ENCODE measurements around the gene USP34.
"Not testable (repeated sequence)": the region's sequence is repeated elsewhere in the genome, so short reads cannot be mapped to it uniquely, and the experiment has no call there.

The USP34 gene

DNA sequence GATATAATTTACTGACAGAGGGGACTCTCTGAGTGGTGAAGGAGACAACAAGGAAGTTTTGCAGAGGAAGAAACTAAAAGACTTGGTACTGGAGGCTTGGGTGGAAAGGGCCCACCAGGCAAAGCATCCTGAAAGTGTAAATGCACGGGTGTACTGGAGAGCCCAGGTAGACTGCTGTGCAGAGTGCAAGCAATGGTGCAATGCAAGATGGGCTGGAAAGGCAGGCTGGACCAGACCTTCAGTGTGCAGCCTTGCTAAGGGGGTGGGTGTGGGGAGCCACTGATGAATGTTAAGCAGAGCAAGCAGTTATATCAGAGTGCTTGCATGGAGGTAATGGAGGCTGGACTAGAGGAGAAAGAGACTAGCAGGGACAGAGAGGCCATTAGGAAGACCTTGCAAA lies 298.2 kb downstream of the USP34 start:
- Histone ChIP-seq H3K9me3 (ENCODE audit: control insufficient read depth in 2 of 2, low read length in 2 of 2) (no peaks in the 10 kb centered on the region), H3K4me3 (ENCODE audit: low read length in 2 of 2) (no peak overlapping the region), H3K27me3 (ENCODE audit: control insufficient read depth in 2 of 2, insufficient read depth in 2 of 2, low read length in 2 of 2) (no peaks in the 10 kb centered on the region), H3K36me3 (ENCODE audit: control insufficient read depth in 2 of 2, insufficient read depth in 2 of 2, low read length in 2 of 2) (no peaks in the 10 kb centered on the region), H3K4me1 (ENCODE audit: control insufficient read depth in 2 of 2, insufficient read depth in 2 of 2, low read length in 2 of 2) (peaks cover 3 to 5% of the 10 kb centered on the region in 2 donors), H3K9ac (ENCODE audit: low read depth in 1 of 2, low read length in 2 of 2) (no peak overlapping the region), H3K27ac (ENCODE audit: low read depth in 2 of 2, low read length in 2 of 2) (no peak overlapping the region)

DNA sequence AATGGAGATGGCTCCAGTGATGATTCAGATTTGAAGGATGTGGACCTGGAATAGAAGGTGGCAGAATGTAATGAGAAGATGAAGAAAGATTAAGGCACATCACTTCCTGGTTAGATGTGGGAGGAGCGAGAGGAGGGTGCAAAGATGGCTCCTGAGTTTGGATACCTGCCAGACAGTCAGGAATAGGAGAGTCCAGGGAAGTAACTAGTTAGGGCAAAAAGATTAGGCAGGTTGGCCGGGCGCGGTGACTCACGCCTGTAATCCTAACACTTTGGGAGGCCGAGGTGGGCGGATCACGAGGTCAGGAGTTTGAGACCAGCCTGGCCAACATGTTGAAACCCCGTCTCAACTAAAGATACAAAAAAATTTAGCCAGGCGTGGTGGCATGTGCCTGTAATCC lies 303.3 kb downstream of the USP34 start:
- H3K9me3 ChIP-seq (ENCODE audit: control insufficient read depth in 2 of 2, low read length in 2 of 2) = no peaks in the 10 kb centered on the region
- no peaks in the 10 kb centered on the region for H3K4me1 ChIP-seq (ENCODE audit: control insufficient read depth in 2 of 2, insufficient read depth in 2 of 2, low read length in 2 of 2)
- H3K36me3 ChIP-seq (ENCODE audit: control insufficient read depth in 2 of 2, insufficient read depth in 2 of 2, low read length in 2 of 2) = peaks cover 0 to 11% of the 10 kb centered on the region in 2 donors
- no peak overlapping the region for H3K27ac ChIP-seq (ENCODE audit: low read depth in 2 of 2, low read length in 2 of 2)
- no peak overlapping the region for H3K4me3 ChIP-seq (ENCODE audit: low read length in 2 of 2)
- H3K9ac ChIP-seq (ENCODE audit: low read depth in 1 of 2, low read length in 2 of 2) = no peak overlapping the region
- no peaks in the 10 kb centered on the region for H3K27me3 ChIP-seq (ENCODE audit: control insufficient read depth in 2 of 2, insufficient read depth in 2 of 2, low read length in 2 of 2)

DNA sequence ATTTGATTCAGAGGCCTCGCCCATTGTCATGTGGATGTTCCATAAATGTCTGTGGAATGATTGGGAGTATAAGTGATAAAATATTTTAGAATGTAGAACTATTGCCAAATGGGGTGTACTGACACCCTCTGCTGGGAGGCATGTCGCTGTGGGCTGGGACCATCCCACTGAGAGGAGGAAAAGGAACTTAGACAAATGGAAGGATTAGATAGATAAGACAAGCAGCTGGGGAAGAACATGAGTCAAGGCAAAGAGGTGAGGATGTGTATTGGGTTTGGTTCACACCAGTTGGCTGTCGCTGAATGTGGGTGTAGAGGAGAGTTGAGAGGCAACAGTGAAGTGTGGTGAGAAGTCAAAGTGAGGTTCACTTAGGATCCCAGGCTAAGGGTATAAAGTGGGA lies 304.9 kb downstream of the USP34 start:
- peaks cover 0 to 11% of the 10 kb centered on the region in 2 donors for H3K36me3 ChIP-seq (ENCODE audit: control insufficient read depth in 2 of 2, insufficient read depth in 2 of 2, low read length in 2 of 2)

DNA sequence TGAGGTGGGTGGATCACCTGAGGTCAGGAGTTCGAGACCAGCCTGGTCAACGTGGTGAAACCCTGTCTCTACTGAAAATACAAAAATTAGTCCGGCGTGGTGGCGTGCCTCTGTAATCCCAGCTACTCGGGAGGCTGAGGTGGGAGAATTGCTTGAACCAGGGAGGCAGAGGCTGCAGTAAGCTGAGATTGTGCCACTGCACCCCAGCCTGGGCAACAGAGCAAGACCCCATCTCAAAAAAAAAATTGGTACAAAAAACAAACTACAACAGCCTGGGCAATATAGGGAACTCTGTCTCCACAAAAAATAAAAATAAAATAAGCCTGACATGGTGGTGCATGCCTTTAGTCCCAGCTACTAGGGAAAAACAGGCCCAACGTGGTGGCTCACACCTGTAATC lies 305.8 kb downstream of the USP34 start:
- not testable (repeated sequence) for H3K27ac ChIP-seq (ENCODE audit: low read depth in 2 of 2, low read length in 2 of 2); H3K9ac ChIP-seq (ENCODE audit: low read depth in 1 of 2, low read length in 2 of 2); H3K4me1 ChIP-seq (ENCODE audit: control insufficient read depth in 2 of 2, insufficient read depth in 2 of 2, low read length in 2 of 2); H3K9me3 ChIP-seq (ENCODE audit: control insufficient read depth in 2 of 2, low read length in 2 of 2); H3K27me3 ChIP-seq (ENCODE audit: control insufficient read depth in 2 of 2, insufficient read depth in 2 of 2, low read length in 2 of 2); H3K4me3 ChIP-seq (ENCODE audit: low read length in 2 of 2)
- H3K36me3 ChIP-seq (ENCODE audit: control insufficient read depth in 2 of 2, insufficient read depth in 2 of 2, low read length in 2 of 2) = peaks cover 0 to 11% of the 10 kb centered on the region in 2 donors

More for the DNA sequence above, 304.9 kb downstream of the USP34 start:
- Histone ChIP-seq H3K4me3 (ENCODE audit: low read length in 2 of 2) (no peak overlapping the region), H3K4me1 (ENCODE audit: control insufficient read depth in 2 of 2, insufficient read depth in 2 of 2, low read length in 2 of 2) (no peaks in the 10 kb centered on the region), H3K9ac (ENCODE audit: low read depth in 1 of 2, low read length in 2 of 2) (no peak overlapping the region), H3K9me3 (ENCODE audit: control insufficient read depth in 2 of 2, low read length in 2 of 2) (no peaks in the 10 kb centered on the region), H3K27ac (ENCODE audit: low read depth in 2 of 2, low read length in 2 of 2) (no peak overlapping the region), H3K27me3 (ENCODE audit: control insufficient read depth in 2 of 2, insufficient read depth in 2 of 2, low read length in 2 of 2) (no peaks in the 10 kb centered on the region)

DNA sequence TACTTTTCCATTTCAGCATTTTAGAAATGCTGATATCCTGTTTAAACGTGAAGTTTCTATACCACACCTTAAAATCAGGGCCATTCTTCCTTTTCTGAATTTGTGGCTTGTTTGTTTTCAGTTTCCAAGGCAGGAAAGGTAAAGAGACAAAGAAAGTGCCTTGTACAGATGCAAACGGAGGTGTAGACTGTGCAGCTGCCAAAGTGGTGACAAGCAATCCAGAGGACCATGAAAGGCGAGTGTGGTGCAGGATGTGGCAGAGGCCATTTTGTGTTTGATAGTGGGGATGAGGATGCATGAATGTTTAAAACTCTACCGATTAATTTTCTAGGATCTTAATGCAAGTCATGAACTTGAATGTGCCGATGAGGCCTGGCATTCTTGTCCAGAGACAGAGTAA lies 308.2 kb downstream of the USP34 start:
- H3K36me3 ChIP-seq (ENCODE audit: control insufficient read depth in 2 of 2, insufficient read depth in 2 of 2, low read length in 2 of 2) = peaks cover 0 to 17% of the 10 kb centered on the region in 2 donors

DNA sequence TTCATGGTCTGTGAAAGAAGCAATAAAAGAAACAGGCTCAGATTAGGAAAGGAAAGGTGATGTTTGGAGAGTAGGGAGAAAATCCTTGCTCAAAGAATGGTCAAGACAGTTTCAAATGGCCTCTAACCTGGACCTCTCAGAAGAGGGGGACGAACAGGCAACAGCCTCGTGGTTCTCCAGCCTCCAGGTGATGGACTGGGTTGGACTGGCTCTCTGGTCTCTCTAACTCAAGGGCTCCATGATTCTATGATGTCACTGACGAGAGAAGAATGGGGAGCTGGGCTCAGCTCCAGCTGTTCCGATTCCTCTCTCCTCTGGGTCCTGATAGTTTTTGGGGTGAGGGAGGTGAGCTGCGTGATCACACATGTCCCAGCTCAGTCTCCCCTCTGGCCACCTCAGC lies 309.0 kb downstream of the USP34 start, which contains the start of gene C2orf74:
TSS of gene C2orf74 (plus strand) at position 301 of the 400 bp plus-strand sequence. CDS start 327 bp downstream, outside the sequence.
- H3K36me3 ChIP-seq (ENCODE audit: control insufficient read depth in 2 of 2, insufficient read depth in 2 of 2, low read length in 2 of 2) = peaks cover 0 to 17% of the 10 kb centered on the region in 2 donors
- no peak within 1 kb of the TSS for H3K27ac ChIP-seq (ENCODE audit: low read depth in 2 of 2, low read length in 2 of 2)

More for the DNA sequence above, 308.2 kb downstream of the USP34 start:
- H3K4me1 ChIP-seq (ENCODE audit: control insufficient read depth in 2 of 2, insufficient read depth in 2 of 2, low read length in 2 of 2) = no peaks in the 10 kb centered on the region
- no peaks in the 10 kb centered on the region for H3K27me3 ChIP-seq (ENCODE audit: control insufficient read depth in 2 of 2, insufficient read depth in 2 of 2, low read length in 2 of 2)
- no peaks in the 10 kb centered on the region for H3K9me3 ChIP-seq (ENCODE audit: control insufficient read depth in 2 of 2, low read length in 2 of 2)
- no peak overlapping the region for H3K9ac ChIP-seq (ENCODE audit: low read depth in 1 of 2, low read length in 2 of 2)
- H3K27ac ChIP-seq (ENCODE audit: low read depth in 2 of 2, low read length in 2 of 2) = no peak overlapping the region
- no peak overlapping the region for H3K4me3 ChIP-seq (ENCODE audit: low read length in 2 of 2)

DNA sequence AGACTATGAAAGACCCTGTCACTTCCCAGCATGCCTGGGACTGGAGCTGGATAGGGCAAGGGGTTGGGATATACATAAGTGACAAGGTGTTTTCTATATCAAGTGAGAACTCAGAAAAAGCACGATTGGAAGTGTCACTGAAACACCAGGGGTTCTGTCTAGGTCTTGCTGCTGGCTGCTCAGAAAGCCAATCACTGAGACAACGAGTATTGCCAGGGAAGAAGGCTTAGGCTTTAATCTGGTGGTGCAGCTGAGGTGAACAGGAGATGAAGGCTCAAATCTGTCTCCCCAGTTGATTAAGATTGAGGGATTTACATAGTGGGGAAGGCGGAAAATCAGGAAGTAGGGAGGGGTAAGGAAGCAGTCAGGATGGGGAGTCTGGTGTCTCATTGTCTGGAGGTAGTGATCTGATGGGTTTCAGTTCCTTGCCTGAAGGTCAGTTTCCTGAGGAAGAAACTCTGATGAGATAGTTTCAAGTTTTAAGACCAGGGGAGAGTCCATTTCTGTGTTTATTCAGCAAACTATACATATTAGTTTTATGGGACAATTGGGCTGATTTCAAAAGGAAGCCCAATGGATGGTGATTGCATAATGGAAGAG lies 312.4 kb downstream of the USP34 start:
- Histone ChIP-seq H3K4me1 (ENCODE audit: control insufficient read depth in 2 of 2, insufficient read depth in 2 of 2, low read length in 2 of 2) (no peaks in the 10 kb centered on the region), H3K9ac (ENCODE audit: low read depth in 1 of 2, low read length in 2 of 2) (no peak overlapping the region), H3K27me3 (ENCODE audit: control insufficient read depth in 2 of 2, insufficient read depth in 2 of 2, low read length in 2 of 2) (no peaks in the 10 kb centered on the region), H3K9me3 (ENCODE audit: control insufficient read depth in 2 of 2, low read length in 2 of 2) (no peaks in the 10 kb centered on the region), H3K36me3 (ENCODE audit: control insufficient read depth in 2 of 2, insufficient read depth in 2 of 2, low read length in 2 of 2) (peaks cover 0 to 6% of the 10 kb centered on the region in 2 donors), H3K27ac (ENCODE audit: low read depth in 2 of 2, low read length in 2 of 2) (no peak overlapping the region), H3K4me3 (ENCODE audit: low read length in 2 of 2) (no peak overlapping the region)

More for the DNA sequence above, 309.0 kb downstream of the USP34 start, which contains the start of gene C2orf74:
- no peaks in the 10 kb centered on the region for H3K4me1 ChIP-seq (ENCODE audit: control insufficient read depth in 2 of 2, insufficient read depth in 2 of 2, low read length in 2 of 2)
- H3K27me3 ChIP-seq (ENCODE audit: control insufficient read depth in 2 of 2, insufficient read depth in 2 of 2, low read length in 2 of 2) = no peaks in the 10 kb centered on the region
- no peak within 1 kb of the TSS for H3K4me3 ChIP-seq (ENCODE audit: low read length in 2 of 2)
- H3K9ac ChIP-seq (ENCODE audit: low read depth in 1 of 2, low read length in 2 of 2) = no peak within 1 kb of the TSS
- H3K9me3 ChIP-seq (ENCODE audit: control insufficient read depth in 2 of 2, low read length in 2 of 2) = no peaks in the 10 kb centered on the region

DNA sequence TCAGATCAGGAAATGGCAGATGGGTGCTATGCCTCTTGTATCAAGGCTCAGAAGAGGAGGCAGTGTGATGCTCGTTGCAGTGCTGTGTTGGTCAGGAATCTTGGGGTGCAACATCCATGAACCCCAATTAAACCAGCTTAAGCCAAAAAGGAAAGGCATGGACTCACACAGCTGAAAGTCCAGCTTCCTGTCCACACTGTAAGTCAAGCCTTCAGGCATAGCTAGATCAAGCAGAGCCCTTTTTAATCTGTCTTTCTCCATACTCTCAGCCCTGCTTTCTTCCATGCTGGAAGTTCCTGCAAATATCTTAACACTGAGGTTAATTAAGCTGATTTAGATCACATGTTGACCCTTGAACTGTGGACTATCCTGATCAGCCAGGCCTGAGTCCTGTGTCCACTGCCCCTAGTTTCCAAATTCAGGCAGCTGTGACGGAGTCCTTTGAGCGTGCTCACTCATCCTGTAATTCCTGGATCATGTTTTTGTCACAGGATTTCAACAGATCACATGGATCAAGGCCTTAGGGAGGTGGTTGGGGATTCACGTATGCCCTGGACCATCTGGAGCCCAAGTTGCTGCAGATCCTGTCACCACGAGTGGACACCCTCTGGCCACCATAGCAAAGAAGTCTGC lies 313.4 kb downstream of the USP34 start:
- Histone ChIP-seq H3K27me3 (ENCODE audit: control insufficient read depth in 2 of 2, insufficient read depth in 2 of 2, low read length in 2 of 2) (no peaks in the 10 kb centered on the region), H3K4me1 (ENCODE audit: control insufficient read depth in 2 of 2, insufficient read depth in 2 of 2, low read length in 2 of 2) (no peaks in the 10 kb centered on the region), H3K27ac (ENCODE audit: low read depth in 2 of 2, low read length in 2 of 2) (no peak overlapping the region)

DNA sequence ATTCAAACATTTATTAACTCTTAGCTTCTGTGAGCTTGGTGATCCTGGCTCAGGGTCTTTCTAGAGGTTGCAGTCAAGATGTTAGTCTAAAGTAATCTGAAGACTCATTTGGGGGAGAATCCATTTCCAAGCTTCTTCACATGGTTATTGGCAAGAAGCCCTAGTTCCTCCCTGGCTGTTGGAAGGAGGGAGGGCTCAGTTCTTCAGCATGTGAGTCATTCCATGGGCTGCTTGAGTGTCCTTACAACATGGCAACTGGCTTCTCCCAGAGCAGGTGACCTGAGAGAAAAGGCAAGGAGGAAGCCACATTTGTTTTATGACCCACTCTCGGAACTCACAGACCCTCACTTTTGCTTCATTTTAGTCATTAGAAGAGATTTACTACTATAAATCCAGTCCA lies 319.5 kb downstream of the USP34 start:
- Histone ChIP-seq H3K27ac (ENCODE audit: low read depth in 2 of 2, low read length in 2 of 2) (no peak overlapping the region), H3K27me3 (ENCODE audit: control insufficient read depth in 2 of 2, insufficient read depth in 2 of 2, low read length in 2 of 2) (no peaks in the 10 kb centered on the region), H3K9me3 (ENCODE audit: control insufficient read depth in 2 of 2, low read length in 2 of 2) (no peaks in the 10 kb centered on the region), H3K36me3 (ENCODE audit: control insufficient read depth in 2 of 2, insufficient read depth in 2 of 2, low read length in 2 of 2) (no peaks in the 10 kb centered on the region), H3K4me3 (ENCODE audit: low read length in 2 of 2) (no peak overlapping the region), H3K9ac (ENCODE audit: low read depth in 1 of 2, low read length in 2 of 2) (no peak overlapping the region), H3K4me1 (ENCODE audit: control insufficient read depth in 2 of 2, insufficient read depth in 2 of 2, low read length in 2 of 2) (no peaks in the 10 kb centered on the region)

More for the DNA sequence above, 313.4 kb downstream of the USP34 start:
- Histone ChIP-seq H3K9ac (ENCODE audit: low read depth in 1 of 2, low read length in 2 of 2) (no peak overlapping the region), H3K9me3 (ENCODE audit: control insufficient read depth in 2 of 2, low read length in 2 of 2) (no peaks in the 10 kb centered on the region), H3K36me3 (ENCODE audit: control insufficient read depth in 2 of 2, insufficient read depth in 2 of 2, low read length in 2 of 2) (peaks cover 0 to 6% of the 10 kb centered on the region in 2 donors), H3K4me3 (ENCODE audit: low read length in 2 of 2) (no peak overlapping the region)

DNA sequence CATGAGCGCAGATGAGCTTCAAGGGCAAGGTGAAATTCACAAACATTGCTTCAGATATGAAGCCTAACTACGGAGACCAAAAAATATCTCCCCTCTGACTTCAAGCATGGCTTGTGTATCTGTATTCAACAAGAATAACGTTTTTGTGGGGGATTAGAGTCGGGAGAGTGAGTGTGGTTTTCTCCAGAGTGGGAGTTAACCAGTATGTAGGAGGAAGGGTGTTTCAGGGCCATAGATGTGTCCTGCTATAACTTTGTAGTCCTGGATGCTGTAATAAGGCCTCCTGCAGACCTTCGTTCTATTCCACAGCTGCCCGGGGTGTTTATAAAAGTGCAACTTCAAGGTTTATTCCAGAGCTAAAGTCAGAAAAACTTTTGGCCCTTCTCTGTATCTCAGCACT lies 321.8 kb downstream of the USP34 start:
- Histone ChIP-seq H3K4me1 (ENCODE audit: control insufficient read depth in 2 of 2, insufficient read depth in 2 of 2, low read length in 2 of 2) (no peaks in the 10 kb centered on the region), H3K4me3 (ENCODE audit: low read length in 2 of 2) (no peak overlapping the region), H3K9ac (ENCODE audit: low read depth in 1 of 2, low read length in 2 of 2) (no peak overlapping the region), H3K9me3 (ENCODE audit: control insufficient read depth in 2 of 2, low read length in 2 of 2) (no peaks in the 10 kb centered on the region), H3K36me3 (ENCODE audit: control insufficient read depth in 2 of 2, insufficient read depth in 2 of 2, low read length in 2 of 2) (no peaks in the 10 kb centered on the region), H3K27me3 (ENCODE audit: control insufficient read depth in 2 of 2, insufficient read depth in 2 of 2, low read length in 2 of 2) (no peaks in the 10 kb centered on the region), H3K27ac (ENCODE audit: low read depth in 2 of 2, low read length in 2 of 2) (no peak overlapping the region)
